ENCODE data around the gene AMBRA1.

Gene AMBRA1

DNA sequence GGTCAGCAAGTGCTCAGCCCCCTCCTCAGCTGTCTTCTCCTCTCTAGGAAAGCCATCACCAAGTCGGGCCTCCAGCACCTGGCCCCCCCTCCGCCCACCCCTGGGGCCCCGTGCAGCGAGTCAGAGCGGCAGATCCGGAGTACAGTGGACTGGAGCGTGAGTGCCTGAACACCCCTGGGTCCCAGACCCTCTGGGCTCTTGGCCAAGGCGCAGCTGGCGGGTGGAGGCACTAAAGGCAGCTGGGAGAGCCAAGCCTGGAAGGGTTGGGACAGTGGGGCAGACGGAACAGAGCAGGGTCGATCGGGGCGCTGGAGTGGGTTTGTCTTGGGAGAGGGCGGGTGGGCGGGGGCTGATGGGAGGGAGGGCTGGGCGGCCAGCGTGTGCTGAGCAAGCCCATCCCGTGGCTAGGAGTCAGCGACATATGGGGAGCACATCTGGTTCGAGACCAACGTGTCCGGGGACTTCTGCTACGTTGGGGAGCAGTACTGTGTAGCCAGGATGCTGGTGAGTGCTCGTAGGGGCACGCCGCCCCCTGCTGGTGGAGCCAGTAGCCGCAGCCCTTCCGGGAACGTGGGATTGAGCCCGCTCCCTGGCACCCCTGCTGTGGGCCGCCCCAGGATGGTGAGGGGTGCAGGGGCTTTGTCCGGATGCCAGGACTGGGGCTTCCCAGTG, 226.4 kb downstream of the AMBRA1 start:
- peak; percentile 68 for DNase-seq (ENCODE audit: low spot score)

DNA sequence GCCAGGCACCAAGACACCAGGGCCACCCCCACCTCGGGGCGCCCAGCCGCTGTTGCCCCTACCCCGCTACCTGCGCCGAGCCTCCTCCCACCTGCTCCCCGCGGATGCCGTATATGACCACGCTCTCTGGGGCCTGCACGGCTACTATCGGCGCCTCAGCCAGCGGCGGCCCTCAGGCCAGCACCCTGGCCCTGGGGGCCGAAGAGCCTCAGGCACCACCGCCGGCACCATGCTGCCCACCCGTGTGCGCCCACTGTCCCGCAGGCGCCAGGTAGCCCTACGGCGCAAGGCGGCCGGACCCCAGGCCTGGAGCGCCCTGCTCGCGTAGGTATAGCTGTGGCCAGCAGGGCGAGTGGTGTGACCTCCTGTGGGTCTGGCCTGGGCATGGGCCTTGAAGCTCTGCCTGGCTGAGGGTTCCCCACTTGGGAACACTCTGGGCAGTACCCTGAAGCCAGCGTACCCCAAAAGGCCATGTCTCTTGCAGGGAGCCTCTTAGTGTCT, 227.1 kb downstream of the AMBRA1 start:
- DNase-seq (ENCODE audit: low spot score) = no peak

DNA sequence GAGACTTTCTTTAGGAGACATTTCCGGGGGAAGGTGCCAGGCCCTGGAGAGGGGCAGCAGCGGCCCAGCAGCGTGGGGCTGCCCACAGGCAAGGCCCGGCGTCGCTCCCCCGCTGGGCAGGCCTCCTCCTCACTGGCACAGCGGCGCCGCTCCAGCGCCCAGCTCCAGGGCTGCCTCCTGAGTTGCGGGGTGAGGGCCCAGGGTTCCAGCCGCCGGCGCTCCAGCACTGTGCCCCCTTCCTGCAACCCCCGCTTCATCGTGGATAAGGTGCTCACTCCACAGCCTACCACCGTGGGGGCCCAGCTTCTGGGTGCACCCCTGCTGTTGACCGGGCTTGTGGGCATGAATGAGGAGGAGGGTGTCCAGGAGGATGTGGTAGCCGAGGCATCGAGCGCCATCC, 227.6 kb downstream of the AMBRA1 start:
- DNase-seq (ENCODE audit: low spot score) = no peak

DNA sequence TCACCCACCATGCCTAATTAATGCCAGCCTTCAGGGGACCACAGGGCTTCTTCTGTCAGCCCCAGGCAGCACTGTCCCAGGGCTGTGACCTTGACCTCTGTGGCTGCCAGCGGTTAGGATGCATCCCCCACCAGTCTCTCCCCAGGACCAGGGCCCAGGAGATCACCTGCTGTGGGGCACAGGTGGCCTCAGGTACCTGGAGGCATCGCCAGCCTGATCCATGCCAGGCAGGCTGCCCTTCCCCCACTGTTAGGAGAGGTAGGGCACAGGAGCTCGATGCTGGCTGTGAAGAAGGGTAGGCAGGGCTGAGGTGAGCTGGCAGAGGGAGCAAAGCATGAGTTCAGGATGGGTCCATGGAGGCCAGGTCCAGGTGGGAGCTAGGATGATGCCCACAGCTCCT, 229.0 kb downstream of the AMBRA1 start:
- DNase-seq (ENCODE audit: low spot score) = no peak

DNA sequence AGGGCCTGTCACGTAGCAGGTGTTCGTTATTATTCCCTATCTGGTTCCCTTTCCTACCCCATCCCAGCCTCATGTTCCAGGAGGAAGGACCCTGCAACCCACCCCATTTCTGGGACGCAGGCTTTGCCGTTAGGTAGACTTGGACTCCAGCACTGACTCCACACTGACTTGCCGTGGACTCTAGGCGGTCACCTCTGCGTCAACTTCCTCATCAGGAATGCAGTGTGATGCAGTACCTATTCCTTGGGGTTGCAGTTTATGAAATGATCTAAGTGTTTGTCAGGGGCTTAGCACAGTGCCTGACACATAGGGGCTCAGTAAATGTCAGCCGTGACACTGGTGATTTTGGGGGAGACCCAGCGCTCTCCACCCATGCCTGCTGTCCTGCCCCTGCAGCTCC, 229.8 kb downstream of the AMBRA1 start:
- no peak for DNase-seq (ENCODE audit: low spot score)

DNA sequence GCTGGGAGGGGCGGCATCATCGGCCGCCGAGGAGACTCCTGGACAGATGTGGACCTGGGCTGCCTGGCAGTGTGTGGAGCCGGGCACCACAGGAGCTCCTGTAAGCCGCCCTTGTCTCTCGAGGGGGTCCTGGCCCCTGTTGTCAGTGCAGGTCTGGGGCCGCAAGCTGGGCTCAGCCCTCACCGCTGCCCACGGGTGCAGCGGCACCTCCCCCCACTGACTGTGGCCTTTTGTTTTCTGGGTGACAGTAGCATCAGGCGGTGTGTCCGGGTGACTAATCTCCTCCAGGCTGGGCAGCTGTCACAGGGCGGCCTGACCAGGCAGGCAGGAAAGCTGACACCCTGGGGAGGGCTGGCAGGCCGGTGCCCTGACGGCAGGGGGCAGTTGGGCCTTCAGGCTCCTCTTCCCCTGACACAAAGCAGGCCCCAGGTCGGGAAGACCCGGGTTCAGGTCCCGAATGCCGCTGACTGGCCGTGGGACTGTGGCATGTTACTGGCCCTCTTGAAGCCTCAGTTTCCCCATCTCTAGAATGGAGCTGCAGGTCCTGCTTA, 230.3 kb downstream of the AMBRA1 start:
- no peak for DNase-seq (ENCODE audit: low spot score)

DNA sequence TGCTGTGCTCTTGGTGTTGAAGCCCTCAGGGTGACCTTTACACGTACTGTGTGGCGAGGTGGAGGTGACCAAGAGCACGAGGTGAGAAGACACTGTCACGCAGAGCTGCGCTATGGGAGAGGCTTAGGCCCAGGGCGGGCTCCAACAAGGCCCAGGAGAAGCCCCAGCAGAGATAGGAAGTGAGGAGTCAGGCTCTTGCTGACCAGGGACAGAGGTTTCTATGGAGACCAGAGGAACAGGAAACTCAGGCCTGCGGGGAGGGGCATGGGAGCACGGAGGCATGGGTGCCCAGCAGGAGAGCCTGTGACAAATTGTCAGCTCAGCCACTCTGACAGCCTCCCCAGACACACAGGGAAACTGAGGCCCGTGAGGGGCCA, 230.8 kb downstream of the AMBRA1 start:
- DNase-seq (ENCODE audit: low spot score) = no peak

DNA sequence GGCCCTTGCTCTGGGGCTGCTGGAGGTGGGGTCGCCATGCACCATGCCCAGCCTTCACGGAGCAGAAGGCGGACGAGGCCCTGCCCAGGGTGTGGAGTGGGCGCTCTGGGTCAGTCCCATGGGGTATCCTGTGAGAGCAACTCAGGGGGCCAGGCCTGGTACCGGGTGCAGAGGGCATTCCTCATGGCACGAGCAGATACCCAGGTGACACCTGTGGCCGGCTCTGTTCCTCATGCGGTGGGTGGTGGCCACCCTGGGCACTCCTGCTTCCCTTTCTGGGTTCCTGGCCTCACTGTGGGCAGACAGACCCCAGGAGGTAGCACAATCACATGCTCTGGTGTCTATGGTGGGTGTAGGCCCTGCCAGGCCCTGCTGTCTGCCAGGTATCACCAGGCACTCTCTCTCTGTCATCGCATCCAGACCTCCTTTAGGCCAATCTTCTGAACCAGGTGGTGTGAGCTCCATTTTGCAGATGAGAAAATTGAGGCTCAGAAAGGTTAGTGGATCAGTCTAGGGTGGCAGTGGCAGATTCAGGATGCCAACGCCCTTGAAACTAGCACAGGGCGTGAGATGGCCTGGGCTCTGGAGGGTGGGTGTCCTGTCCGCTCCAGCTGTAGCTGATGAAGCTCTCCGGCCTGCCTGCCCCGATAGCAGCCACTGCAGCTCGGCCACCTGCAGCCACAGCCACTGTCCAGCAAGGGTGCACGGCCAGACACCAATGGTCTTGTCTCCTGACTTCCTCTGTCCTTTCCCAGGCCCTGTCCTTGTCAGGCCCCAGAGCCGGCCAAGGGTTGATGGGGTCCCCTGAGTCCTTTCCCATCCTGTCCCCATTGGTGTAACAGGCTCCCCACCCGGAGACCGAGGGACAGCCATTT, 231.4 kb downstream of the AMBRA1 start:
- no peak for DNase-seq (ENCODE audit: low spot score)

DNA sequence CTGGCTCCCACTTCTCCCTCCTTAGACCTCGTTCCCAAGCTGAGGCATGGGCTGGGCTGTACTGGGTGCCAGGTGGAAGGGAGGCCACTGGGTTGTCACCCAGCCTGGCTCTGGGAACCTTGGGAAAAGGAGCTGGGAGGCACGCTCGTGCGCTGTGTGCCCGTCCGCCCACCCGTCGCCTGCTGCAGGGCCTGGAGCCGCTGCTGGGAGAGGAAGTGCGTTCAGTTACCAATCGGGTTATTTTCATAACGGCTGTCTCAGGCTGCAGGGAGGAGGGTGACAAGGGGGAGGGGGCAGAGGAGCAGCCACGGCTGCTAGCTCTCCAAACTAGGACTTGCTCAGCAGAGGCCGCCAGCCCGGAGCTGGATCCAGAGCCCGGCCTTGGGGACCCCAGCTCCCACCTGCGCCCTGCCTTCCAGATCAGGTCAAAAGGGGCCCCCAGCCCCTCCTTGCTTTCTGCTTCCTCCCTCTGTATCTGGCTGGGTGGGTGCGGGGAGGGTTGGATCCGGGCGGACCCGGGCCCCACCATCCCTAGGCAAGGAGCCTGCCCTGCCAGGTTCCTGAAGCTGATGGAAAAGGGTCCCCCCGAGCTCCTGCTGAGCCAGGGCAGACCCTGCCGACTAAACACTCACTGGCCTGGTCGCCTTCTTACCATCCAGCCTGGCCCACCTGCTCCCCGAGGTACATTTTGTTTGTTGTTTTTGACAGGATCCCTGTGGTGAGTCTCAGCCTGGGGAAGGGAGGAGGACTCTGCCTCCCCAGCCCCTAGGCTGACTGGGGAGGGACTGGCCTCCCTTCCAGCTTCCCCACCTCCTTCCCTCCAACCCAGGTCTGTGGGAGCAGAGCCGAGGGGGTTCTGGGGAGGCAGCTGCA, 232.3 kb downstream of the AMBRA1 start:
- DNase-seq (ENCODE audit: low spot score) = no peak

DNA sequence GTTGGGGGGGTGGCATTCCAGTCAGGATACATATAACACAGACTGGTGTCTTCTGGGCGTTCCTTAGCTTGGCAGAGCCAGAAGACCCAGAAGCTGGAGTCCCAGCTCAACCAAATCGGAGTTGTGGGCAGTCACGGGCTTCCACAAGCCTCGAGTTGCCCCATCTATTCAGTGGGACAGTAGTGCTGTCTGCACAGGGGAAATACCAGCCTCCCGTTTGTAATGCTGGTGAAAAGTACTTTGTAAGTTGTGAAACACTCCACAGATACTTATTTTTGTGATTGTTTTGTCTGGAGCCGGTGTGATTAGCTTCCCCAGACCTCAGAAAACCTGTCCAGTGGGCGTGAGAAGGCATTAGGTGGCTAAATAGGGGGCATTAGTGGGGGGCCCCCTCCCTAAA, 232.9 kb downstream of the AMBRA1 start:
- no peak for DNase-seq (ENCODE audit: low spot score)

DNA sequence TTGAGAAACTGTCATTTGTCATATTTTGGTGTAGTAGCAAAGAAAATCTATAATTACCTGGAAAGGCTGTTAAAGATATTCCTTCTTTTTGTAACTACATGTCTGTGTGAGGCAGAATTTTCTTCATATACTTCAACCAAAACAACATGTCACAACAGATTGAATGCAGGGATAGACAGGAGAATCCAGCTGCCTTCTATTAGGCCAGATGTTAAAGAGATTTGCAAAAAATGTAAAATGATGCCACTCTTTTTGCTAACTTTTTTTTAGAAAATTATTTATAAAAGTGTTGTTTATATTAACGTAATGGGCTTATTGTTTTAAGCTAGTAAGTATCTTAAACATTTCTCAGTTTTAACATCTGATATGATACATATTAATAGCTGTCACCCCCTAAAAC, 233.9 kb downstream of the AMBRA1 start:
- no peak for DNase-seq (ENCODE audit: low spot score)

DNA sequence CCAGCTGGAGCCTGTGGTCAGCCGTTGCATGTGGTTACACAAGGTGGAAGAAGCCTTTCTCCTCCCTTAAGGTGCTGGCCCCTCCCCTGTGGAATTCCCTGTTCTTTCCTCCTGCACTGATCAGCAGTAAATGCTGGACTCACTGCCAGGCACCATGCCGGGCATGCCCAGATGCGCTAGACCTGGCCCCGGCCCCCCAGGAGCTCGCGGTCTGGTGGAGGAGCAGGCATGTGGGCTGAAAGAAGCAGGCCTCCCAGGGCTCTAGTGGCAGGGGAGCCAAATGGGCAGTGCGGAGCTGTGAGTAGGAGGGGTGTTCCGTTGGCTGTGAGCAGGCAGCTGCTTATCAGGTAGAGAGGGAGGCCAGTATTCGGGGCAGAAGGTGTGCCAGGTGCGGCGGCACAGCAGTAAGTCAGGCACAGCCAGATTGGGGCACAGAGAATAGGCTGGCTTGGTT, 236.3 kb downstream of the AMBRA1 start:
- DNase-seq (ENCODE audit: low spot score) = no peak

DNA sequence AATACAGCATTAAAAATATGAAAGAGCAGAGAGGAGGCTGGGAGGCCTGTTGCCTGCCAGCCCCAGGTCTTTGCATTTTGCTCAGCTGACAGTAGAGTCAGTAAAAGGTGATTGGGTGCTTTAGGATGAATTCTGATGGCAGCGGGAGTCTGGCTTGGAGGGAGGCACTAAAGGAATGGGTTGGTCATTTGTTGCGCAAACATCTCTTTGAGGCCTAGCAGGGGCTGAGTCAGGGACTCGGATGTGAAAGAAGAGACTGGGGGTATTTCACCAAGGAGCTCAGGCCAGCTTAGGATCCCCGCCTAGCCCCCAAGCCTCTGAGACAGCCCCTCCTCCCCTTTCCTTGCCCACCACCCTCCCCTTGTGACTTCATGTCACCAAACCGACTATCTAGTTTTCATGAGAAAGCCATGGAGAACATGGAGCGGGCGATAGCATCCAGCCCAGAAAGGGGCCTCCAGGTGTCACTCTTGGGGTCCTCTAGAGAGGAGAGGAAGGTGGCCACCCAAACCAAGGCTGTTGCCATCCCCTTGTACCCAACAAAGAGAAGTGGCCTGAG, 236.8 kb downstream of the AMBRA1 start:
- DNase-seq (ENCODE audit: low spot score) = no peak

DNA sequence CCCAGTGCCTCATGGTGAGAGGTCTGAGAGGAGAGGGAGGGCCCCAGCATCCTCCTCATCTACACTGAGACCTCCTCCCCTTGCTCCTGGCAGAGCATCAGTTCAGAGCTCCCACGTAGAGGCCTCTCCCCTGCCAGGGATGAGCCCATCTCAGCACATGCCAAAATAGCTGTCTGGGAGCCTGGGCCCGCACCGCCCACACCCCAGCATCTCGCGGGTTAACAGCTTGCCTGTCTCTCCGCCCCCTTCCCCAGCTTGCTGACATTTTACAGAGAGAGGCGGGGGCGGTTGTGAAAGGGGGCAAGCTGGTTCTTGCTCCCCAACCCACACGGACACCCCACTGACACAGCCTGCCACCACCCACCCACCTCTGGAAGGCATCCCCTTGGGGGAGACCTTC, 240.1 kb downstream of the AMBRA1 start:
- DNase-seq (ENCODE audit: low spot score) = no peak

DNA sequence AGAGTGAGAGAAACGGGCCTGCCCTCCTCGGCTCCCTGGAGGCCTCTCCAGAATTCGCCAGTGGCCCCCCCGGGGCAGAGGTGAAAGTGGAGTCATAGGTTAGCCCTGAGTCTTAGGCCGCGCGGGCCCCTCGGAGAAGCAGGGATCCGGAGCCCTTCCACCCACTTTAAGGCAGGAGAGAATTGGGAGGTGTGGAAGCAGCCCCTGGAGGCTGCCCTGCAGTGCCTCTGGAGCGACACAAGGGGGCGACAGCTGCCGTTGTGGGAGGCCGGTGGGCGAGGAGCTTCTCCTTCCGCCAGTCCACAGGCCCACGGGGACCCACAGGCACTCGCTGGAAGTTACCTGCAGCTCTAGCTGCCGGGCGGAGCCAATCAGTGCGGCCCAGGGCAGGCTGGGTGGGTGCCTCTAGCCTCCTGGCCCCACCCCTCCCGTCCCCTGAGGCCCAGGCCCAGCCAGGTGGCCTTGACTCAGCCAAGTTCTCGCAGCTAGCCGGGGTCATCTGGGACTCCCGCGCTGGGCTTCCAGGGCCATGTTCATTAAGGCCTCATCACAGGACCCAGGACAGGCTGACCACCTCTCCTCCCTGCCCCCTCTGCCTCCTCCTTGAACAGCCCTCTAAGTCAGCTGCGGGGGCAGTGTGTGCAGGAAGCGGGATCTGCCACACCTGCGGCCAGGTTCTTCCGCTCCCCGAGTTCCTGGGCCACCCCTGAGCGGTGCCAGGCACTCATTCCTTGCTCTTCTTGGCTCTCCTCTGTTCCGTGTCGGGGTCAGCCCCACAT, 241.6 kb downstream of the AMBRA1 start:
- DNase-seq (ENCODE audit: low spot score) = peak; percentile 46

DNA sequence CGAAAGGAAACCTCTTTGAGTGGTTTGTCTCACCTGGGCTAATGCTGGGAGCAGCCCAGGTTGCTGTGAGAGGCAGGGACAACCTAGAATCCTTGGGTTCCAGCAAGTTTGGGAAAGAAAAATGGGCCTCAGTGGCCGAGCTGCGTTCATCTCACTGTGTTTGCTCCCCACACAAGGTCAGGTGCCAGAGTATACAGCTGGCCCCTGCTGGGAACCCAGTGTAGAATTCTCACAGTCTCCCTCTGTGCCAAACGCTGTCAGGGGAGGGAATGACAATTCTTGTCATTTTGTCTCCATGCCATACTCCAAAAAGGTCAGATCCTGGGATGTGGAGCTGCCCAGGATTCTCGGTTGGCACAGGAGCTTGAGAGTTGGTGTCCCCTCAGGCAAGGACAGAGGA, 242.2 kb downstream of the AMBRA1 start:
- DNase-seq (ENCODE audit: low spot score) = no peak

DNA sequence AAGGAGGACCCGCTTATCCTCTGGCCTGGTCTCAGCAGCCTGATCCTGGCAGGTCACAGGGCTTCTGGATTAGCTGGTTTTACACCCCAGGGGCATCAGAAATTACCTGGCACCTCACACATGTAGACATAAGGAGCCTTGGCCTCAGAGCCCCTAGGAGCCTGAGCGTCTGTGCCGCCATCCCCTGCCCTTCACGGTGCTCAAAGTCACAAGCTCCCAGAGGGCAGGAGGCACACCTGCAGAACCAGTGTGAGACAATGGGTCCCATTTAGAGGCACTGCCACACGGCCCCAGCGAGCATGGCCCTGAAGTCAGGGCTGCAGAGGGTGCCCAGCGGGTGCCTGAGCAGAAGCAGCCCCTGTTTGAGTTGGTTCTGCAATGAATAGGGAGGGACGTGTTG, 242.7 kb downstream of the AMBRA1 start:
- no peak for DNase-seq (ENCODE audit: low spot score)

DNA sequence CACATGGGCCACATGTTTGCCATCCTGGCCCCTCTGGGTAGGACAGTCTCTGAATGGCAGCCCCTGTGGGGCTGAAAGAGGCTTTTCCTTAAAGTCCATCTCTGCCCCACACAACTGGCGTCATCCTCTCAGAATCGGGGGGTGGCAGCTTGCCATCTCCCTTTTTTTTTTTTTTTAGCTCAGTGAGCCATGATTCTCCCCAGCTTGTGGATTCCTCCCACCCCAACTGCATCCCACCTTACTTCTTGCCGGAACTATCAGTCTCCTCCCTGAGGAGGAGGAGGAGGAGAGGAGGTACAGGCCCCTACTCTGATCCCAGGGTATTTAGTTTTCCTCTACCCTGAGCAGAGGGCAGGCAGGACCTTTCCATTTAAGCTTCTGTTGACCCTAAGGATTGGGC, 243.1 kb downstream of the AMBRA1 start:
- DNase-seq (ENCODE audit: low spot score) = no peak

DNA sequence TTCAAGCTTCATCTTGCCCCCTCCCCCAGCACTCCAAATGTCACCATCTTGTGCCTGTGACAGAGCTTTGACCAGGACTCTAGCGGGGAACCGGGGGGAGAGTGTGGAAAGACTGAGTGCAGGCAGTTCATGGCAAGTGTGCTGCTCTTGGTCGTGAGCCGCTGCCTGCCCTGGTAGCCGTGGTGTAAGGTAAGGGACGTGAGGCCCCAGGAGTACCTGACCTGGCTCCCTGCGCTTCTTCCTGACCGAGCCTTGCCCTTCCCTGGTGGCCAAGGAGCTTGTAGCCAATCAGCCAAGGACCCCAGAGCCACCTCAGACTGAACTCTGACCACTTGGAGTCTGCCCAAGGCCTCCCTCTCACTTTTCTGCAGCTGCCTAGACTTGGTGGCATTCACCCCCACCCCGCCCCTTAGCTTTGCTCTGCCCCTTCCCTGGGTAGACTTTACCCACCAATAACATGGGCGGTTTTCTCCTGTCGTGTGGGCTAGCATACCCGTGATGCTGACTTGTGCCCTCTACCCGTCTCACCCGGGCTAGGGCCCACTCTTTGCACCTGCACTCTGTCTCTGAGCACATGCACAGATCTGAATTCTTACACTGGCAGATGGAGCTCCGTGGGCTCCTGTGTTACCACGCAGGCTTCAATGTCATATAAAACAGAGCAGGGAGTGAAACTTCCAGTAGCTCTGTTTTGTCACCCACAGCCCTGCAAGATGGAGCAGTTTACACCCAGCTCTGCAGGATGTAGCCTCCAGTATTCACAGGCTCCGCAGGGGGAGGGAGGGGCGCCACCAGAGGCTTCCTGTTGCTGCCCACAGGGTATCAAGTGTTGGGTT, 245.0 kb downstream of the AMBRA1 start:
- DNase-seq (ENCODE audit: low spot score) = no peak
